Activated T-helper 1 cell treated with anti-CD3 and anti-CD28 coated beads, Interleukin-12 subunit alpha, Interleukin-12 subunit beta, Interleukin-2, Interleukin-4 antibody, amounts not matched to agents 30 ng/mL and 10 ng/mL and 1 ng/mL, durations not matched to agents 14 hours and 24 hours and 36 hours (primary cell): ENCODE data around the gene KIF5C. TPM values are rescaled to one million over a fixed set of nuclear protein-coding genes. Genes with fewer than 3 reads are reported as not detected.

ENCODE experiments used
- DNase-seq: peaks from one replicate; pipeline ENCODE4 v3.0.0; 2021; ENCODE audit warnings: low spot score
- H3K27ac Mint-ChIP-seq: one replicate; pipeline ENCODE4 v1.8.0; 2021; ENCODE audit warnings: mild to moderate bottlenecking, mixed read lengths
- H3K27me3 Mint-ChIP-seq: one replicate; pipeline ENCODE4 v1.8.0; 2022; ENCODE audit warnings: mild to moderate bottlenecking, moderate library complexity, mixed read lengths; ENCODE audit not compliant: insufficient read depth
- H3K36me3 Mint-ChIP-seq: one replicate; pipeline ENCODE4 v1.8.0; 2021; ENCODE audit warnings: low read depth, mixed read lengths
- H3K4me1 Mint-ChIP-seq: one replicate; pipeline ENCODE4 v1.8.0; 2021; ENCODE audit warnings: low read depth, mixed read lengths
- H3K4me3 Mint-ChIP-seq: one replicate; pipeline ENCODE4 v1.8.0; 2021; ENCODE audit warnings: mild to moderate bottlenecking, moderate library complexity, mixed read lengths
- H3K9me3 Mint-ChIP-seq: one replicate; pipeline ENCODE4 v1.8.0; 2021; ENCODE audit warnings: mixed read lengths
- intact Hi-C: fragments of 100-400 bp; cut with micrococcal nuclease; formaldehyde crosslinking; loops from one replicate; pipeline ENCODE4 v1.15.1; 2024
- total RNA-seq: library from RNA; stranded (reverse); gene quantifications from 2 replicates; pipeline ENCODE4 v1.2.3, GENCODE V29; 2022

The KIF5C gene
- total RNA-seq, 1 donor from 2014 or later: 17.9 TPM

GRCh38 chr2:148917431-148917830 is 42.4 kb downstream of the KIF5C start:
- no peak overlapping the region for H3K4me3 Mint-ChIP-seq
- peaks cover 10% of the 10 kb centered on the region for H3K4me1 Mint-ChIP-seq
- intact Hi-C loops: no loop called here
- no peaks in the 10 kb centered on the region for H3K27me3 Mint-ChIP-seq
- H3K36me3 Mint-ChIP-seq: peaks cover 14% of the 10 kb centered on the region
- DNase-seq: no peak
- H3K9me3 Mint-ChIP-seq: peaks cover 13% of the 10 kb centered on the region
- H3K27ac Mint-ChIP-seq: no peak overlapping the region

- Mint-ChIP-seq H3K27me3 (no peaks in the 10 kb centered on the region), H3K27ac (no peak overlapping the region), H3K4me3 (no peak overlapping the region), H3K36me3 (peaks cover 19% of the 10 kb centered on the region), H3K4me1 (peaks cover 10% of the 10 kb centered on the region), H3K9me3 (peaks cover 13% of the 10 kb centered on the region)
- intact Hi-C loops: no loop called here
- DNase-seq: no peak
Measured at GRCh38 chr2:148918554-148918953, 43.5 kb downstream of the KIF5C start.

GRCh38 chr2:148920559-148920958 is 45.5 kb downstream of the KIF5C start:
- intact Hi-C loops: no loop called here
- Mint-ChIP-seq H3K27me3 (no peaks in the 10 kb centered on the region), H3K4me3 (no peak overlapping the region), H3K4me1 (peaks cover 15% of the 10 kb centered on the region), H3K36me3 (peaks cover 23% of the 10 kb centered on the region), H3K27ac (no peak overlapping the region), H3K9me3 (peaks cover 13% of the 10 kb centered on the region)
- no peak for DNase-seq

DNA sequence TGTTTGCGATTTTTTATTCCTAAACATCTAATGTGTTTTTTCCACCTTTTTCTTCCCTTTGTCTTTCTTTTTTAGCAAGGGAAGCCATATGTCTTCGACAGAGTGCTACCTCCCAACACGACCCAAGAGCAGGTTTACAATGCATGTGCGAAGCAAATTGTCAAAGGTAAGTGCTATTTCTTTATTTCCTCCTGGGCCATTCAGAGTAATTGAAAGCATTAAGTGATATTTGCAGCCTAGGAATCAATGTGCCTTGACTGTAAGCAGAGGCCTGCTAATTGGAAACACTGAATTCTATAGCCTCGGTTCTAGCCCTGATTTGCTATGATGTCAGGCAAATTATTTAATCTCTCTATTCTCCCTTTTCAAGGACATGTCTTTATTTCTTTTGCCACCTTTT is 47.0 kb downstream of the KIF5C start:
- Mint-ChIP-seq H3K4me1 (peaks cover 26% of the 10 kb centered on the region), H3K27ac (no peak overlapping the region), H3K27me3 (no peaks in the 10 kb centered on the region), H3K4me3 (no peak overlapping the region), H3K9me3 (peaks cover 13% of the 10 kb centered on the region), H3K36me3 (peaks cover 26% of the 10 kb centered on the region)
- intact Hi-C loops: no loop called here
- no peak for DNase-seq

DNA sequence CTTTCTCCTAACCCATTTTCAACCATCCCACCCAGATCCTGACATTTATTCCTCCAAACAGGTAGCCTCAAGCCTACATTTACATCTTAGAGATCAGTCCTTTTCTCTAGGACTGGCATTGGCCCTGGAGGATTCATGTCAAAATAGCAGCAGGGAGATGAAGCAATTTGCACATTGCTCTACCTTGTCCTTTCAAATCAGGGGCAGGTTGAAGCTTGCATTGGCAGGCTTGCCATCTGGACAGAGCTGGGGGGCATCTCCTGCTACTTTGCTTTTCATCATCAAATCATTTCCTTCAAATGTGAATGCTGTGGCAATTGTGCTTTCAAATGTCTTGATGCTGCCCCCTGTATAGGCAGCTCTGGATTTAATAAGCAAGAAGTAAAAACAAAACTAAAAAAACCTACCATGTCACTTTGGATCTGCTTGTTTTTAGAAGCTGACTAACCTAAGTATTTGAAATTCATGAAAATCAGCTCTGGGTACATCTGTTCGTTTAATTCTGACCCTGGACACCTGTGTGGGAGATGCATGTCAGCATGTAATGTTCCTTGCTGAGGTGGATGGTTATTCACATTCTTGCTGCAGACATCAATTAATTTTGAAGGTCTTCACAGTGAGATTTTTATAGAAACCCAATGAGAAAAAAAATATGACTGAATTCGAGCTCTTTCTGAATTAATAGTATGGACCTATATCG is 47.9 kb downstream of the KIF5C start:
- Mint-ChIP-seq H3K4me3 (no peak overlapping the region), H3K4me1 (peaks cover 26% of the 10 kb centered on the region), H3K27ac (no peak overlapping the region), H3K9me3 (peaks cover 12% of the 10 kb centered on the region), H3K27me3 (no peaks in the 10 kb centered on the region), H3K36me3 (peaks cover 28% of the 10 kb centered on the region)
- intact Hi-C loops: no loop called here
- DNase-seq: no peak

DNA sequence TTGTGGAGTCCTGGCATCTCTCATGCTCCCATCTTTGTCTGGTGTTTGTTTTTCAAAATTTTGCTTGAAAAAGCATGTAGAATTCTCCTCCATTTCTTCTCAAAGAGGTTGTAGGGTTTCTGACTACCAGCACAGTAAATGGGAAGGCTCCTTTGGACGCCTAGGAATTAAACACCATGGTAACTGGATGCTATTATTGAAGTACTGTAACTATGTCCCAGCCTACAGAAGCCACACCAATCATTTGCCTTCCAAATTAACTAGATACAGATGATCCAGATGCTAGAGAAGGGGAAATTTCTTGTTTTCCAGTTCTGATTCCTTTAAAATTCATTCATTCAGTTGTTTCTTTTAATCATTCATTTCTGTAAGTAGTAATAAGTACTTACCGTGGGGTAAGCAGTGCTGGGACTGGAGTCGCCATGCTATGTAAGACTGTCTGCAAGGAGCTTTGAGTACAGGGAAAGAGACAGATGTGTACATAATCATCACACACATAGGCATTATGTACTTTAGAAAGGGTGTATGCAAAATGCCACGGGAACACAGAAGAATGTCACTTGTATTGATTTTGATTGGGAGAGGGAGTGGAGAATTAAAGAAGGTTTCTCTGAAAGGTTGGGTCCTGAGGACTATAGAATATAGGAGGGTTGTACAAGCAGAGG is 49.6 kb downstream of the KIF5C start:
- DNase-seq: no peak
- no peaks in the 10 kb centered on the region for H3K9me3 Mint-ChIP-seq
- peaks cover 23% of the 10 kb centered on the region for H3K36me3 Mint-ChIP-seq
- peaks cover 26% of the 10 kb centered on the region for H3K4me1 Mint-ChIP-seq
- no peaks in the 10 kb centered on the region for H3K27me3 Mint-ChIP-seq
- no peak overlapping the region for H3K27ac Mint-ChIP-seq
- intact Hi-C loops: loop anchor here (5.0 kb wide), 1 partner anchor 902 kb away; the partner anchor contains the start of genes MBD5 and ORC4
- peak overlapping the region; percentile 41 for H3K4me3 Mint-ChIP-seq

GRCh38 chr2:148926291-148926961 is 51.4 kb downstream of the KIF5C start:
- Mint-ChIP-seq H3K4me3 (peak overlapping the region; percentile 87), H3K36me3 (peaks cover 27% of the 10 kb centered on the region), H3K27me3 (no peaks in the 10 kb centered on the region), H3K4me1 (peaks cover 26% of the 10 kb centered on the region), H3K9me3 (no peaks in the 10 kb centered on the region), H3K27ac (peak overlapping the region; percentile 86)
- peak; percentile 52 for DNase-seq
- intact Hi-C loops: loop anchor here (1.0 to 5.0 kb wide), 4 partner anchors 49 to 990 kb away; partner anchors contain the start of genes MBD5 and ORC4

- Mint-ChIP-seq H3K27me3 (no peaks in the 10 kb centered on the region), H3K9me3 (no peaks in the 10 kb centered on the region), H3K36me3 (peaks cover 25% of the 10 kb centered on the region), H3K4me1 (peaks cover 26% of the 10 kb centered on the region), H3K27ac (peak overlapping the region; percentile 86), H3K4me3 (peak overlapping the region; percentile 87)
- intact Hi-C loops: loop anchor here (1.0 to 5.0 kb wide), 5 partner anchors 50 to 990 kb away; partner anchors contain the start of genes MBD5 and ORC4
- DNase-seq: peak; percentile 36
Measured at GRCh38 chr2:148926981-148927401, 52.0 kb downstream of the KIF5C start.

DNA sequence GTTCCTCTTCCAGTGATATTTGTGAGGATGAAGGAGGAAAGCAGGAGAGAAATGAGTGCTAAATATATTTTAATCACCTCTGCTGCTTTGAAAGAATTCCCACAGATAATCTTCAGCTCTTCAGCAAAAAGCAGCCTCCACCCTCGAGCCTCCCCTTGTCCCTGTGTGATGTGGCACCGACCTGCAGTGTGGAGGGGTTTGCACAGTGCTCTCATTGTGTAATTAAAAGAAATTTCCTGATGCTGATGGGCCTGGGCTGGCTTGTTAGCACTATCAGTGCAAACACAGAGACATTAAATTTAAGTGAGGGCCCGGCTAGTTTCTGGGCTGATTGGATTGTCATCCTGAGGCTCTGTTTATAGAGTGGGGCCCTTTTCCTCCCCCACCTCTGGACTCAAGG is 53.4 kb downstream of the KIF5C start:
- no peak overlapping the region for H3K4me3 Mint-ChIP-seq
- H3K27ac Mint-ChIP-seq: no peak overlapping the region
- peaks cover 21% of the 10 kb centered on the region for H3K36me3 Mint-ChIP-seq
- DNase-seq: no peak
- H3K27me3 Mint-ChIP-seq: no peaks in the 10 kb centered on the region
- no peaks in the 10 kb centered on the region for H3K9me3 Mint-ChIP-seq
- intact Hi-C loops: loop anchor here (5.0 kb wide), 1 partner anchor 906 kb away; the partner anchor contains the start of genes MBD5 and ORC4
- peaks cover 26% of the 10 kb centered on the region for H3K4me1 Mint-ChIP-seq

DNA sequence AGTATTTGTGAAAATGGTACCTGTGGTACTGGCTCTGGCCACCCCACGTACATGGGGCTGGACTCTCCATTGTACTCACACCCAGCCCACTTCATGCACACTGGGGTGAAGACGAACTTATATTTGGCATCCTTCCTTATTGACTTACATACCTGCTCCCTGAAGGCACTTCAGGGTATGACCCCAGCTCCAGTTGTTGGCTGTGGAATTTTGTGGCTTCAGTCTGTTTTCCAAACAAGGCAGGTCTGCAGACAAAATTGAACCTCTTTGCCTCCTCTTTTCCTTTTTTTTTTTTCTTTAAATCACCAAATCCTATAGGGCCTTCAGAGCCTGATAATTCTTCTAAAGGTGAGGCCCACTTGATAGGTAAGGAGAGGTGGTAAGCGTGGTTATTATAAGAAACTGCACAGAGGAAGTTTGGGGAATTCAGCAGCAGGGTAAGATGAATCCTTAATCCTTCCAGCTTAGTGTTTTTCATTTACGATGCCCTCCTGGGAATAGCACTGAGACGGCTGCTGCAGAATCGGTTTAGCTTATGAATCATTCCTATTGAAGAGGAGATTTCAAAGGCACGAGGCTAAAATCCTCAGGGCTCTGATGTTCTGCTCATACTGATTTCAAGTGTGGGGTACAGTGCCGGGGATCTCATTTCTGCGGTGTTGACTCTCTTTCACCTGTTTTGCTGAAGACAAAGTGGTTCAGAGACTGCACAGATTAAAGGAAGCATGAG is 55.2 kb downstream of the KIF5C start:
- Mint-ChIP-seq H3K4me3 (no peak overlapping the region), H3K27ac (no peak overlapping the region), H3K4me1 (peaks cover 22% of the 10 kb centered on the region), H3K9me3 (no peaks in the 10 kb centered on the region), H3K36me3 (peaks cover 16% of the 10 kb centered on the region), H3K27me3 (no peaks in the 10 kb centered on the region)
- DNase-seq: no peak
- intact Hi-C loops: no loop called here

DNA sequence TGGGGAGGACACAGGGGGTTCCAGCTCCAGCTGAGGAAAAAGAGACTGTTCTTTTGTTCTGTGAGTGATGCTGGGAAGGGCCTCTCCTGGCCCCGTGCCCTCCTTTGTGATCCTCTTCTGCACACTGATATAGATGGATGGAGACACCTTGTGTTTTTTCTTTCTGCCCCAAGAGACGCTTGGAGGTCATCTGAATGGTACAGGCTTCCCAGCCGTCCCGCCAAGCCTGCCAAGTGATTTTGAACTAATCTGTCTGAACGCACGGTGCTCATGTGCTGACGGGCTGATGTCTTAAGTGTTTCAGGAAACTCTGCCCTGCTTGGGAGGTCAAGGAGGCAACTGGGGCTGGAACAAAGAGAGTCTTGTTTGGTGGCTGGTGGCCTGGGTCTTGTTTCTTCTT is 57.5 kb downstream of the KIF5C start:
- Mint-ChIP-seq H3K27me3 (no peaks in the 10 kb centered on the region), H3K27ac (no peak overlapping the region), H3K9me3 (no peaks in the 10 kb centered on the region), H3K4me3 (no peak overlapping the region), H3K4me1 (peaks cover 4% of the 10 kb centered on the region), H3K36me3 (peaks cover 7% of the 10 kb centered on the region)
- DNase-seq: no peak
- intact Hi-C loops: no loop called here

GRCh38 chr2:148933456-148933855 is 58.4 kb downstream of the KIF5C start:
- Mint-ChIP-seq H3K36me3 (peaks cover 7% of the 10 kb centered on the region), H3K4me1 (no peaks in the 10 kb centered on the region), H3K4me3 (no peak overlapping the region), H3K9me3 (no peaks in the 10 kb centered on the region), H3K27me3 (no peaks in the 10 kb centered on the region), H3K27ac (no peak overlapping the region)
- intact Hi-C loops: no loop called here
- no peak for DNase-seq
